GM20431 (cell line): ENCODE data around the gene FLT3LG.

ENCODE experiments used
- in situ Hi-C: fragments of 300-500 bp; cut with MseI, MboI; formaldehyde crosslinking; loops from one replicate; pipeline ENCODE4 v1.15.0; 2020; ENCODE audit warnings: low sequenced_read_pairs; ENCODE audit not compliant: unreplicated experiment

Gene FLT3LG

GRCh38 chr19:49473868-49474541, at the start of gene FLT3LG:
TSS of gene FLT3LG (plus strand) at chr19:49474215. CDS start at chr19:49474640, 425 bp downstream.
- in situ Hi-C loops = no loop called here

GRCh38 chr19:49425178-49425577, 48.8 kb upstream of the FLT3LG start, which contains the start of gene GFY:
TSS of gene GFY (plus strand) at chr19:49425388. CDS start at chr19:49426431, 1,043 bp downstream.
- in situ Hi-C loops = no loop called here

GRCh38 chr19:49425922-49426592, 48.0 kb upstream of the FLT3LG start:
- in situ Hi-C loops = no loop called here

- in situ Hi-C loops = no loop called here
These were observed 46.7 kb upstream of the FLT3LG start for GRCh38 chr19:49427339-49427738.

- in situ Hi-C loops = no loop called here
These were observed 46.0 kb upstream of the FLT3LG start for GRCh38 chr19:49427855-49428546.

GRCh38 chr19:49428547-49429451, 45.2 kb upstream of the FLT3LG start:
- in situ Hi-C loops = no loop called here

- in situ Hi-C loops = no loop called here
These were observed 43.8 kb upstream of the FLT3LG start for GRCh38 chr19:49430172-49430677.

GRCh38 chr19:49430678-49431329, 43.2 kb upstream of the FLT3LG start:
- in situ Hi-C loops = no loop called here

GRCh38 chr19:49431330-49431749, 42.7 kb upstream of the FLT3LG start:
- in situ Hi-C loops = no loop called here

- in situ Hi-C loops = no loop called here
These were observed 41.6 kb upstream of the FLT3LG start for GRCh38 chr19:49432141-49433073.

GRCh38 chr19:49433240-49433901, 40.6 kb upstream of the FLT3LG start:
- in situ Hi-C loops = no loop called here

- in situ Hi-C loops = no loop called here
These were observed 39.0 kb upstream of the FLT3LG start for GRCh38 chr19:49434907-49435583.

- in situ Hi-C loops = no loop called here
These were observed 38.3 kb upstream of the FLT3LG start for GRCh38 chr19:49435670-49436069.

GRCh38 chr19:49436381-49437017, 37.5 kb upstream of the FLT3LG start:
- in situ Hi-C loops = no loop called here

- in situ Hi-C loops = no loop called here
These were observed 36.8 kb upstream of the FLT3LG start for GRCh38 chr19:49437231-49437630.

- in situ Hi-C loops = no loop called here
These were observed 35.8 kb upstream of the FLT3LG start for GRCh38 chr19:49438261-49438660.

- in situ Hi-C loops = no loop called here
These were observed 34.2 kb upstream of the FLT3LG start for GRCh38 chr19:49439836-49440235.
